IMR-90 (cell line): Measurements from ENCODE around the gene EXOC6B. TPM values are rescaled to one million over a fixed set of nuclear protein-coding genes. Genes with fewer than 3 reads are reported as not detected.
A peak's percentile ranks its signal among the peaks of the same experiment; 100 is the strongest.

ENCODE experiments used
- ATAC-seq: fragments of 200-7000 bp; cut with Tn5 transposase; 2 replicates; pipeline ENCODE4 v1.9.1; 2020; ENCODE audit warnings: low read depth, mild to moderate bottlenecking, moderate library complexity
- BruUV-seq: library from RNA; stranded (reverse); fragments of 400-500 nt; replicated peaks from 2 replicates; lab custom pipeline; 2021; lab: Mats Ljungman, UMichigan
- CTCF ChIA-PET: fragments of 300-600 bp; formaldehyde crosslinking; extraction: SDS; loops from one replicate; lab custom pipeline; 2021; ENCODE audit warnings: antibody characterized with exemption; lab: Yijun Ruan, JAX
- POLR2A ChIA-PET: fragments of 300-600 bp; sonication (Branson Sonifier 250); formaldehyde crosslinking; loops from one replicate; lab custom pipeline; 2022; ENCODE audit warnings: antibody characterized with exemption; ENCODE audit not compliant: unreplicated experiment; lab: Charles Lee
- DNase-seq: peaks from one replicate; pipeline ENCODE4 v3.0.0; 2013
- H2AFZ ChIP-seq: replicated peaks from 2 replicates; pipeline ENCODE3; 2013; ENCODE audit warnings: low read length, mild to moderate bottlenecking; ENCODE audit not compliant: poor library complexity
- H2AK5ac ChIP-seq: 2 replicates; pipeline ENCODE4 v1.6.1; 2013; ENCODE audit warnings: low read depth, low read length, inconsistent platforms
- H2AK9ac ChIP-seq: replicated peaks from 2 replicates; pipeline ENCODE3; 2013; ENCODE audit warnings: mild to moderate bottlenecking, low read depth, low read length, moderate library complexity; ENCODE audit not compliant: poor library complexity
- H2BK120ac ChIP-seq: 2 replicates; pipeline ENCODE4 v1.6.1; 2013; ENCODE audit warnings: low read depth, low read length, inconsistent platforms
- H2BK15ac ChIP-seq: 3 replicates; pipeline ENCODE4 v1.6.1; 2013; ENCODE audit warnings: low read depth, low read length, inconsistent platforms
- H2BK20ac ChIP-seq: 2 replicates; pipeline ENCODE4 v1.6.1; 2013; ENCODE audit warnings: low read depth, mild to moderate bottlenecking, inconsistent platforms, low read length, moderate library complexity
- H2BK5ac ChIP-seq: 2 replicates; pipeline ENCODE4 v1.6.1; 2013; ENCODE audit warnings: mild to moderate bottlenecking, low read depth, low read length, inconsistent platforms; ENCODE audit not compliant: poor library complexity, severe bottlenecking
- H3K14ac ChIP-seq: replicated peaks from 2 replicates; pipeline ENCODE4 v1.6.1; 2013; ENCODE audit warnings: low read depth, low read length, inconsistent platforms
- H3K18ac ChIP-seq: 2 replicates; pipeline ENCODE4 v1.6.1; 2013; ENCODE audit warnings: low read depth, low read length, control low read depth
- H3K23ac ChIP-seq: 2 replicates; pipeline ENCODE4 v1.6.1; 2013; ENCODE audit warnings: low read depth, low read length, inconsistent platforms
- H3K27ac ChIP-seq: 2 replicates; pipeline ENCODE4 v1.5.1; 2013; ENCODE audit warnings: mild to moderate bottlenecking, control low read depth, low read length; ENCODE audit not compliant: insufficient read depth
- H3K27me3 ChIP-seq: 2 replicates; pipeline ENCODE4 v1.6.1; 2013; ENCODE audit warnings: low read length; ENCODE audit not compliant: control insufficient read depth, insufficient read depth
- H3K36me3 ChIP-seq: 2 replicates; pipeline ENCODE4 v1.6.1; 2013; ENCODE audit warnings: low read length, mixed read lengths; ENCODE audit not compliant: control insufficient read depth, insufficient read depth
- H3K4ac ChIP-seq: 2 replicates; pipeline ENCODE4 v1.6.1; 2013; ENCODE audit warnings: low read depth, low read length, inconsistent platforms
- H3K4me1 ChIP-seq: 2 replicates; pipeline ENCODE4 v1.6.1; 2013; ENCODE audit warnings: low read length, mixed read lengths; ENCODE audit not compliant: control insufficient read depth, insufficient read depth
- H3K4me2 ChIP-seq: 2 replicates; pipeline ENCODE4 v1.6.1; 2013; ENCODE audit warnings: low read depth, mild to moderate bottlenecking, control low read depth, low read length, moderate library complexity
- H3K4me3 ChIP-seq: 2 replicates; pipeline ENCODE4 v1.5.1; 2013; ENCODE audit warnings: low read depth, mild to moderate bottlenecking, control low read depth, low read length, moderate library complexity; ENCODE audit not compliant: insufficient read depth
- H3K56ac ChIP-seq: 2 replicates; pipeline ENCODE4 v1.6.1; 2013; ENCODE audit warnings: low read length, inconsistent platforms; ENCODE audit not compliant: insufficient read depth; ENCODE audit errors: extremely low read depth
- H3K79me1 ChIP-seq, 2 experiments: 2 replicates each; pipeline ENCODE4 v1.6.1; 2013; ENCODE audit warnings: low read length in 2 of 2, inconsistent platforms in 1 of 2, low read depth in 1 of 2
- H3K9ac ChIP-seq: 2 replicates; pipeline ENCODE4 v1.6.1; 2013; ENCODE audit warnings: low read depth, low read length, control low read depth
- H3K9me1 ChIP-seq: 2 replicates; pipeline ENCODE4 v1.6.1; 2013; ENCODE audit warnings: low read length, inconsistent platforms; ENCODE audit not compliant: insufficient read depth
- H3K9me3 ChIP-seq: 2 replicates; pipeline ENCODE4 v1.6.1; 2013; ENCODE audit warnings: low read length; ENCODE audit not compliant: control insufficient read depth, insufficient read depth
- H4K20me1 ChIP-seq: 2 replicates; pipeline ENCODE4 v1.6.1; 2013; ENCODE audit warnings: low read length, inconsistent platforms; ENCODE audit not compliant: insufficient read depth
- H4K5ac ChIP-seq: 2 replicates; pipeline ENCODE4 v1.6.1; 2013; ENCODE audit warnings: mild to moderate bottlenecking, low read depth, low read length, control low read depth
- H4K8ac ChIP-seq, 2 experiments: 2 replicates each; pipeline ENCODE4 v1.6.1; 2013; ENCODE audit warnings: low read depth in 2 of 2, low read length in 2 of 2, control low read depth in 1 of 2, inconsistent platforms in 1 of 2
- H4K91ac ChIP-seq: 2 replicates; pipeline ENCODE4 v1.6.1; 2013; ENCODE audit warnings: low read depth, low read length, inconsistent platforms; ENCODE audit not compliant: insufficient read depth
- CEBPB ChIP-seq: IDR thresholded peaks from 2 replicates; pipeline ENCODE4 v1.6.1; 2012; ENCODE audit warnings: low read depth, low read length, improper control_type of control experiment
- FOS ChIP-seq: fragments of 150-350 bp; IDR thresholded peaks from 2 replicates; pipeline ENCODE4 v1.6.1; 2016; ENCODE audit warnings: low read depth, low read length
- NFE2L2 ChIP-seq: fragments of 150-350 bp; IDR thresholded peaks from 2 replicates; pipeline ENCODE4 v1.6.1; 2016; ENCODE audit warnings: low read depth, mild to moderate bottlenecking, low read length
- whole genome bisulfite sequencing, 2 experiments: methylation state at CpG; one replicate each; pipeline versions ENCODE4 v1.1.5 to v1.1.7; 2013; ENCODE audit warnings: missing lambda C conversion rate in 2 of 2; ENCODE audit not compliant: insufficient read length in 1 of 2; ENCODE audit errors: extremely low coverage in 2 of 2; 5-methylcytosine and 5-hydroxymethylcytosine counted together
- dilution Hi-C: fragments of 300-500 bp; cut with HindIII; formaldehyde crosslinking; loops from one replicate; pipeline ENCODE4 v1.14.3; 2018; ENCODE audit warnings: low sequenced_read_pairs; ENCODE audit not compliant: unreplicated experiment
- in situ Hi-C: fragments of 300-500 bp; cut with MboI; formaldehyde crosslinking; loops from 3 replicates; pipeline ENCODE4 v1.14.3; 2019; ENCODE audit warnings: low sequenced_read_pairs, inconsistent platforms, mixed read lengths
- intact Hi-C: fragments of 100-400 bp; cut with micrococcal nuclease; formaldehyde crosslinking; loops from 2 replicates; pipeline ENCODE4 v1.10.0; 2022
- polyA plus RNA-seq, 3 experiments: library from polyadenylated mRNA; depleted of rRNA; stranded (reverse); fragments of >200 nt; gene quantifications; 2 replicates each; pipeline ENCODE4 v1.2.3, GENCODE V29; 2012; ENCODE audit warnings: low replicate concordance in 1 of 3
- total RNA-seq: library from RNA; depleted of rRNA; stranded (reverse); fragments of >200 nt; gene quantifications from 2 replicates; pipeline ENCODE4 v1.2.3, GENCODE V29; 2012

The EXOC6B gene
- total and polyA plus RNA-seq, 2 of the 4 experiments (the other 2 are of a cell fraction) = 10.2 to 29.4 TPM

DNA sequence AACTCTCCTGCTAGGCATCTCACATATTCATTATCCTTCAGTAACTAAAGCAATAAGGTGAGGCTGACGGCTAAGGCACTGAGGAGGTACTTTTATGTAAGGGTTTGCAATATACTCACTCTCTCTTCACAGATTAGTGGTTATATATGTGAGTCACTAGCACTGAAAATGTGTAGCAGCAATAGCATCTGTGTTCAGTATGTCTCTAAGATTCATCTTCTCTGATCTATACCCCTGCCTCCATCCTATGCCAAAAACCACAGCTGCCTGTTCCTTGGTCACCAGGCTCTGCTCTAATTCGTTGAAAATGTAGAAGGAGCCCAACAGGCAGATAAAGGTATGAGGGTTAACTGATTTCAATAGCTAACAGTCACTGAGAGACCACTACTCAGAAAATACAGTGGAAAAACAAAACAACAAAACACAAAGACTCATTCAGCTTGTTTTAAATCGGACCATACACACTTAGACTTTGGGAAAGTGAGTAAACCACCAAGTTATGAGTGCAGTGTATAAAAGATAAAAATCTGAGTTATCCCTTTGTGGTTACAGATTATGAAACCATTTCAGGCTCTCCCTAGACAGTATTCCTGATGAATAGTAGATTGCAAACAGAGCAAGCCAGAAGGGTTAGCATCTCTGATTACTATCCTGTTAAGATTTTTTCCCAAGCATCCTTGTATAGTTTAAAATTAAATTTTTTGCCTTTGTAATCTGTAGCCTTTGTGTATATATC, 602.8 kb downstream of the EXOC6B start:
- H2BK120ac ChIP-seq = no peak overlapping the region
- H3K9me3 ChIP-seq = no peaks in the 10 kb centered on the region
- no peak overlapping the region for H2AK9ac ChIP-seq
- no peaks in the 10 kb centered on the region; a peak in 1 of 4 replicates for H3K79me1 ChIP-seq
- ChIA-PET CTCF (interaction anchor here (1.2 kb wide), 1 partner anchor 10 kb away, joined by 3 read pairs; no protein-coding TSS in a partner anchor), POLR2A (no interaction called here)
- H3K56ac ChIP-seq = no peak overlapping the region
- no peak overlapping the region for H4K5ac ChIP-seq
- TF ChIP-seq NFE2L2 = no peak
- TF ChIP-seq CEBPB = peak; percentile 47; the same call in 1 of the 2 replicates
- peak; percentile 28; the same call in 1 of the 2 replicates for TF ChIP-seq FOS
- no TSS peak for BruUV-seq
- intact Hi-C loops (no loop called here), in situ Hi-C loops (no loop called here), dilution Hi-C loops (no loop called here)
- 0 out of 2 replicates have a peak, but pooled peaks cover 3% of the 10 kb centered on the region for H3K9me1 ChIP-seq
- H3K4me1 ChIP-seq = peaks cover 7% of the 10 kb centered on the region
- no peak overlapping the region for H3K9ac ChIP-seq
- peak; percentile 90 for ATAC-seq
- no peak overlapping the region for H3K4ac ChIP-seq
- WGBS, 2 experiments = no CpG with 5 or more reads among the region's 3 CpGs
- H3K14ac ChIP-seq = no peak overlapping the region
- H3K23ac ChIP-seq = no peak overlapping the region
- H4K91ac ChIP-seq = no peak overlapping the region
- H3K4me3 ChIP-seq = no peak overlapping the region
- H3K18ac ChIP-seq = peak overlapping the region; percentile 12; the same call in 1 of the 2 replicates
- H3K27ac ChIP-seq = no peak overlapping the region; the same call in 1 of the 2 replicates
- no peak overlapping the region for H2AFZ ChIP-seq
- H3K27me3 ChIP-seq = no peaks in the 10 kb centered on the region
- H4K8ac ChIP-seq = no peak overlapping the region
- no peak overlapping the region for H2AK5ac ChIP-seq
- no peak overlapping the region for H2BK20ac ChIP-seq
- H4K20me1 ChIP-seq = no peaks in the 10 kb centered on the region
- peak; percentile 87 for DNase-seq
- H3K36me3 ChIP-seq = no peaks in the 10 kb centered on the region
- no peak overlapping the region for H2BK15ac ChIP-seq
- peak overlapping the region; percentile 52 for H3K4me2 ChIP-seq
- no peak overlapping the region for H2BK5ac ChIP-seq
